ENCODE results near the gene PDE4D. TPM values are rescaled to one million over a fixed set of nuclear protein-coding genes. Genes with fewer than 3 reads are reported as not detected.

PDE4D gene
- total RNA-seq, 1 experiment from 2014 or later = 3.3 TPM

GRCh38 chr5:59139695-59140094, 753.8 kb downstream of the PDE4D start:
- Mint-ChIP-seq H3K4me3 (no peak overlapping the region), H3K27ac (no peak overlapping the region), H3K27me3 (ENCODE audit: low read depth) (no peaks in the 10 kb centered on the region), H3K9me3 (no peaks in the 10 kb centered on the region), H3K36me3 (no peaks in the 10 kb centered on the region), H3K4me1 (no peaks in the 10 kb centered on the region)
- no peak for DNase-seq (ENCODE audit: low spot score)
- ChIA-PET POLR2A (no interaction called here), CTCF (no interaction called here)
- ATAC-seq = no peak
- TF ChIP-seq OVOL2 (CRISPR knock-in tag; IDR thresholded peaks at IDR 0.05; ENCODE audit: borderline replicate concordance) (no peak), CREB1 (CRISPR knock-in tag; IDR thresholded peaks at IDR 0.05) (no peak), NFE2L1 (CRISPR knock-in tag; IDR thresholded peaks at IDR 0.05) (no peak), TEAD1 (CRISPR knock-in tag; IDR thresholded peaks at IDR 0.05) (no peak), ZNF281 (CRISPR knock-in tag; IDR thresholded peaks at IDR 0.05) (no peak), NFATC4 (CRISPR knock-in tag; IDR thresholded peaks at IDR 0.05) (no peak), EMX1 (CRISPR knock-in tag; IDR thresholded peaks at IDR 0.05) (no peak), JAZF1 (CRISPR knock-in tag; IDR thresholded peaks at IDR 0.05) (no peak), PREB (CRISPR knock-in tag; IDR thresholded peaks at IDR 0.05; ENCODE audit: borderline replicate concordance) (no peak), FOXJ3 (CRISPR knock-in tag; IDR thresholded peaks at IDR 0.05; ENCODE audit: borderline replicate concordance) (no peak), AR (CRISPR knock-in tag; IDR thresholded peaks at IDR 0.05) (no peak), FOXK1 (CRISPR knock-in tag; IDR thresholded peaks at IDR 0.05) (no peak)

- DNase-seq (ENCODE audit: low spot score) (no peak), ATAC-seq (no peak)
- Mint-ChIP-seq H3K4me1 (no peaks in the 10 kb centered on the region), H3K4me3 (no peak overlapping the region), H3K27me3 (ENCODE audit: low read depth) (no peaks in the 10 kb centered on the region), H3K27ac (no peak overlapping the region), H3K36me3 (no peaks in the 10 kb centered on the region), H3K9me3 (no peaks in the 10 kb centered on the region)
- TF ChIP-seq ZSCAN18 (CRISPR knock-in tag; IDR thresholded peaks at IDR 0.05) (no peak), ZBTB21 (CRISPR knock-in tag; IDR thresholded peaks at IDR 0.05; ENCODE audit: borderline replicate concordance) (no peak), JAZF1 (CRISPR knock-in tag; IDR thresholded peaks at IDR 0.05) (no peak), TEAD4 (CRISPR knock-in tag; IDR thresholded peaks at IDR 0.05) (no peak)
- ChIA-PET POLR2A (no interaction called here), CTCF (no interaction called here)
These were observed 755.0 kb downstream of the PDE4D start for GRCh38 chr5:59138509-59138908.

- no peak for TF ChIP-seq ZNF671 (CRISPR knock-in tag; IDR thresholded peaks at IDR 0.05)
- TF ChIP-seq ATF1 (CRISPR knock-in tag; IDR thresholded peaks at IDR 0.05) = no peak
- no peak for TF ChIP-seq HMGA2 (CRISPR knock-in tag; IDR thresholded peaks at IDR 0.05)
- TF ChIP-seq SOX15 (CRISPR knock-in tag; IDR thresholded peaks at IDR 0.05) = no peak
- TF ChIP-seq NFATC4 (CRISPR knock-in tag; IDR thresholded peaks at IDR 0.05) = no peak
- CTCF ChIA-PET = no interaction called here
- H3K4me1 Mint-ChIP-seq = no peaks in the 10 kb centered on the region
- H3K4me3 Mint-ChIP-seq = no peak overlapping the region
- ATAC-seq (no peak), DNase-seq (ENCODE audit: low spot score) (no peak)
- H3K27me3 Mint-ChIP-seq (ENCODE audit: low read depth) = no peaks in the 10 kb centered on the region
- H3K9me3 Mint-ChIP-seq = no peaks in the 10 kb centered on the region
- no peak overlapping the region for H3K27ac Mint-ChIP-seq
- H3K36me3 Mint-ChIP-seq = no peaks in the 10 kb centered on the region
- POLR2A ChIA-PET = no interaction called here
These were observed 755.7 kb downstream of the PDE4D start for GRCh38 chr5:59137846-59138245.
